Caco-2 (cell line): ENCODE data around the gene TFRC. TPM values are rescaled to one million over a fixed set of nuclear protein-coding genes. Genes with fewer than 3 reads are reported as not detected.
"Not testable (repeated sequence)": the region's sequence is repeated elsewhere in the genome, so short reads cannot be mapped to it uniquely, and the experiment has no call there.

Experiments
- BruUV-seq: library from RNA; stranded (reverse); fragments of 400-500 nt; replicated peaks from 2 replicates; lab custom pipeline; 2021; lab: Mats Ljungman, UMichigan
- CTCF ChIA-PET: fragments of 300-600 bp; sonication (Branson Sonifier 250); formaldehyde crosslinking; loops from one replicate; lab custom pipeline; 2022; ENCODE audit warnings: antibody characterized with exemption; lab: Charles Lee
- POLR2A ChIA-PET: fragments of 300-600 bp; sonication (Branson Sonifier 250); formaldehyde crosslinking; loops from one replicate; lab custom pipeline; 2022; ENCODE audit warnings: antibody characterized with exemption; lab: Charles Lee
- DNase-seq, 2 experiments: peaks; one replicate each; pipeline versions ENCODE4 v3.0.0 to v3.0.0-alpha.2; 2020 to 2022
- H3K27me3 ChIP-seq: replicated peaks from 2 replicates; pipeline ENCODE4 v1.6.0; 2011; ENCODE audit warnings: low read length; ENCODE audit not compliant: control insufficient read depth, insufficient read depth
- H3K36me3 ChIP-seq: 2 replicates; pipeline ENCODE4 v1.5.1; 2011; ENCODE audit warnings: low read length; ENCODE audit not compliant: control insufficient read depth, insufficient read depth
- H3K4me1 ChIP-seq: fragments of 250-450 bp; sonication (Bioruptor Pico); 2 replicates; pipeline ENCODE4 v1.5.1; 2020; ENCODE audit warnings: mild to moderate bottlenecking
- H3K4me3 ChIP-seq: 2 replicates; pipeline ENCODE4 v1.5.1; 2011; ENCODE audit warnings: low read depth, mild to moderate bottlenecking, control low read depth, low read length
- H3K9me3 ChIP-seq: fragments of 250-450 bp; sonication (Bioruptor Pico); 2 replicates; pipeline ENCODE4 v1.5.1; 2020; ENCODE audit warnings: mild to moderate bottlenecking, moderate library complexity
- H3K27ac Mint-ChIP-seq: one replicate; pipeline ENCODE4 v1.8.0; 2022; ENCODE audit warnings: mixed read lengths; ENCODE audit not compliant: unreplicated experiment
- H3K27me3 Mint-ChIP-seq: one replicate; pipeline ENCODE4 v1.8.0; 2022; ENCODE audit warnings: mixed read lengths; ENCODE audit not compliant: insufficient read depth, unreplicated experiment
- H3K36me3 Mint-ChIP-seq: one replicate; pipeline ENCODE4 v1.8.0; 2022; ENCODE audit warnings: mild to moderate bottlenecking, mixed read lengths; ENCODE audit not compliant: insufficient read depth, unreplicated experiment
- H3K4me1 Mint-ChIP-seq: one replicate; pipeline ENCODE4 v1.8.0; 2022; ENCODE audit warnings: low read depth, mixed read lengths; ENCODE audit not compliant: unreplicated experiment
- H3K4me3 Mint-ChIP-seq: one replicate; pipeline ENCODE4 v1.8.0; 2022; ENCODE audit warnings: mild to moderate bottlenecking, moderate library complexity, mixed read lengths; ENCODE audit not compliant: unreplicated experiment
- H3K9me3 Mint-ChIP-seq: one replicate; pipeline ENCODE4 v1.8.0; 2022; ENCODE audit warnings: mixed read lengths; ENCODE audit not compliant: unreplicated experiment
- intact Hi-C: fragments of 100-400 bp; cut with micrococcal nuclease; formaldehyde crosslinking; loops from one replicate; pipeline ENCODE4 v1.10.0; 2022; ENCODE audit not compliant: unreplicated experiment
- total RNA-seq: library from RNA; stranded (reverse); gene quantifications from 2 replicates; pipeline ENCODE4 v1.2.3, GENCODE V29; 2022
- TF ChIP-seq, protein P1 (sequence below), 2 experiments: fragments of 200-600 bp in 1 of 2; IDR thresholded peaks; 1 replicate in 1 of 2; 2 replicates in 1 of 2; pipeline versions ENCODE4 v1.5.1 to v1.8.0; 2011 to 2022; ENCODE audit warnings: antibody characterized with exemption in 1 of 2, control low read depth in 1 of 2, inconsistent platforms in 1 of 2, low read depth in 1 of 2, low read length in 1 of 2, mild to moderate bottlenecking in 1 of 2, moderate library complexity in 1 of 2; ENCODE audit not compliant: insufficient read depth in 1 of 2, severe bottlenecking in 1 of 2, unreplicated experiment in 1 of 2

Gene TFRC
- total RNA-seq, 1 experiment from 2014 or later: 267 TPM

DNA sequence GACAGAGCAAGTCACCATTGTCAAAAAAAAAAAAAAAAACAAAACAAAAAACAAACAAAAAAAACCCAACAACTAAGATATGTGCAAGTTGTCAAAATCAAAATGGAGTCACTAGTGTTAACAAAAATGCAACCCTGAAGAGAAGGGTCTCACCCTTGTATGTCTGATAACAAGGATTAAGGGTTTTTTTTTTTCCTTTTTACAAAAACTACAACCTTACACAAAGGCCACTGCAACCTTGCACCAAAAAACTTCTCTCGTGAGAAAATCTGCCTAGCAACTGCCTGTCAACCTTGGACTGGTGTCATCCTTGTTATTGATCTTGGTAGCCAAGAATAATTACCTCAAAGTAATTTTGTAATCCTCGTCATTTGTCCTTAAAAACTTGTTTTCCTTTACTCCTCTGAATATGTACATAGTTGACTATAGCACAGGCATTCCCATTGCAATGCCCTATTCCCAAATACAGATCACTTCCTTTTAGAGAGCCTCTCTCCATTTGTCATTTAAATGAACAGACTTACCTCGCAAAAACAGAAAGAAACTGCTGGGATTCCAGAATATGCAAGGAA, 24.0 kb downstream of the TFRC start:
- DNase-seq: no peak
- no peaks in the 10 kb centered on the region for H3K4me1 Mint-ChIP-seq
- Histone ChIP-seq H3K9me3 (no peaks in the 10 kb centered on the region), H3K4me3 (no peak overlapping the region), H3K27me3 (no peaks in the 10 kb centered on the region), H3K36me3 (peaks cover 7% of the 10 kb centered on the region), H3K4me1 (no peaks in the 10 kb centered on the region)
- POLR2A ChIA-PET: interaction anchor here (0.6 kb wide), 1 partner anchor 17 kb away, joined by 4 read pairs; no protein-coding TSS in a partner anchor
- intact Hi-C loops: no loop called here
- CTCF ChIA-PET: no interaction called here
- BruUV-seq: no TSS peak
- H3K27me3 Mint-ChIP-seq: no peaks in the 10 kb centered on the region
- peaks cover 95% of the 10 kb centered on the region for H3K36me3 Mint-ChIP-seq
- no peak overlapping the region for H3K4me3 Mint-ChIP-seq
- no peak overlapping the region for H3K27ac Mint-ChIP-seq
- no peaks in the 10 kb centered on the region for H3K9me3 Mint-ChIP-seq
- TF ChIP-seq, protein P1, sequence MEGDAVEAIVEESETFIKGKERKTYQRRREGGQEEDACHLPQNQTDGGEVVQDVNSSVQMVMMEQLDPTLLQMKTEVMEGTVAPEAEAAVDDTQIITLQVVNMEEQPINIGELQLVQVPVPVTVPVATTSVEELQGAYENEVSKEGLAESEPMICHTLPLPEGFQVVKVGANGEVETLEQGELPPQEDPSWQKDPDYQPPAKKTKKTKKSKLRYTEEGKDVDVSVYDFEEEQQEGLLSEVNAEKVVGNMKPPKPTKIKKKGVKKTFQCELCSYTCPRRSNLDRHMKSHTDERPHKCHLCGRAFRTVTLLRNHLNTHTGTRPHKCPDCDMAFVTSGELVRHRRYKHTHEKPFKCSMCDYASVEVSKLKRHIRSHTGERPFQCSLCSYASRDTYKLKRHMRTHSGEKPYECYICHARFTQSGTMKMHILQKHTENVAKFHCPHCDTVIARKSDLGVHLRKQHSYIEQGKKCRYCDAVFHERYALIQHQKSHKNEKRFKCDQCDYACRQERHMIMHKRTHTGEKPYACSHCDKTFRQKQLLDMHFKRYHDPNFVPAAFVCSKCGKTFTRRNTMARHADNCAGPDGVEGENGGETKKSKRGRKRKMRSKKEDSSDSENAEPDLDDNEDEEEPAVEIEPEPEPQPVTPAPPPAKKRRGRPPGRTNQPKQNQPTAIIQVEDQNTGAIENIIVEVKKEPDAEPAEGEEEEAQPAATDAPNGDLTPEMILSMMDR (IDR thresholded peaks at IDR 0.05; ENCODE audit: insufficient read depth in 1 of 2, low read depth in 1 of 2, low read length in 1 of 2, severe bottlenecking in 1 of 2, unreplicated experiment in 1 of 2): no peak

DNA sequence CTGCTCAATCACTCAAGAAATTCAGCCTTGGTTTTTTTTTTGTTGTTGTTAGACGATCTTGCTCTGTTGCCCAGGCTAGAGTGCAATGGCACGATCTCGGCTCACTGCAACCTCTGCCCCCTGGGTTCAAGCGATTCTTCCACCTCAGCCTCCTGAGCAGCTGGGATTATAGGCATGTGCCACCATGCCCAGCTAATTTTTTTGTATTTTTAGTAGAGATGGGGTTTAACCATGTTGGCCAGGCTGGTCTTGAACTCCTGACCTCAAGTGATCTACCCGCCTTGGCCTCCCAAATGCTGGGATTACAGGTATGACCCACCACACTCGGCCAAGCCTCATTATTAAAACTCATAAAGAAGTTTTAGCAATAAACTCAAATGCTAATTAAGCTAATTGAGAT, 25.5 kb downstream of the TFRC start:
- intact Hi-C loops, BruUV-seq, H3K27ac Mint-ChIP-seq, H3K36me3 ChIP-seq, H3K4me3 ChIP-seq, H3K9me3 Mint-ChIP-seq, H3K27me3 Mint-ChIP-seq, POLR2A ChIA-PET, H3K4me1 Mint-ChIP-seq, H3K4me1 ChIP-seq, CTCF ChIA-PET, H3K4me3 Mint-ChIP-seq, H3K27me3 ChIP-seq, H3K9me3 ChIP-seq, DNase-seq: not testable (repeated sequence)
- H3K36me3 Mint-ChIP-seq: peaks cover 95% of the 10 kb centered on the region

DNA sequence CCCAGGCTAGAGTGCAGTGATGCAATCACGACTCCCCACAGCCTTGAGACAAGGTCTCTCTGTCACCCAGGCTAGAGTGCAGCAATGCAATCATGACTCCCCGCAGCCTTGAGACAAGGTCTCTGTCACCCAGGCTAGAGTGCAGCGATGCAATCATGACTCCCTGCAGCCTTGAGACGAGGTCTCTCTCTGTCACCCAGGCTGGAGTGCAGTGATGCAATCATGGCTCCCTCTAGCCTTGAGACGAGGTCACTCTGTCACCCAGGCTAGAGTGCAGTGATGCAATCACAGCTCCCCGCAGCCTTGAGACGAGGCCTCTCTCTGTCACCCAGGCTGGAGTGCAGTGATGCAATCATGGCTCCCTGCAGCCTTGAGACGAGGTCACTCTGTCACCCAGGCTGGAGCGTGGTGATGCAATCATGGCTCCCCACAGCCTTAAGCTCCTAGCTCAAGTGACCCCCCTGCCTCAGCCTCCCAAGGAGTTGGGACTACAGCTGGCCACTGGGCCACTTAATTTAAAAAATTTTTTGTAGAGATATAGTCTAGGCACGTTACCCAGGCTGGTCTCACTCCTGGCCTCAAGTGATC, 26.1 kb downstream of the TFRC start:
- POLR2A ChIA-PET: no interaction called here
- no peak overlapping the region for H3K4me3 Mint-ChIP-seq
- Histone ChIP-seq H3K4me3 (no peak overlapping the region), H3K9me3 (no peaks in the 10 kb centered on the region), H3K36me3 (peaks cover 7% of the 10 kb centered on the region), H3K4me1 (peaks cover 9% of the 10 kb centered on the region), H3K27me3 (no peaks in the 10 kb centered on the region)
- CTCF ChIA-PET: interaction anchor here (0.5 kb wide), 1 partner anchor 1695 kb away, joined by 3 read pairs; no protein-coding TSS in a partner anchor
- H3K36me3 Mint-ChIP-seq: peaks cover 95% of the 10 kb centered on the region
- BruUV-seq: no TSS peak
- intact Hi-C loops: no loop called here
- H3K9me3 Mint-ChIP-seq: no peaks in the 10 kb centered on the region
- H3K27me3 Mint-ChIP-seq: no peaks in the 10 kb centered on the region
- DNase-seq: peak; percentile 43 to 55
- TF ChIP-seq, protein P1 (IDR thresholded peaks at IDR 0.05; ENCODE audit: insufficient read depth in 1 of 2, low read depth in 1 of 2, low read length in 1 of 2, severe bottlenecking in 1 of 2, unreplicated experiment in 1 of 2): no peak
- no peaks in the 10 kb centered on the region for H3K4me1 Mint-ChIP-seq
- peak overlapping the region; percentile 66 for H3K27ac Mint-ChIP-seq
